GM12878 (cell line): Measurements from ENCODE around the gene PPP1CC. TPM values are rescaled to one million over a fixed set of nuclear protein-coding genes. Genes with fewer than 3 reads are reported as not detected.

Experiments
- BCL11A ChIP-seq: IDR thresholded peaks from 2 replicates; pipeline ENCODE4 v1.6.1; 2011; ENCODE audit warnings: low read depth, low read length
- BCLAF1 ChIP-seq: fragments of 450-650 bp; IDR thresholded peaks from 2 replicates; pipeline ENCODE4 v1.6.1; 2017; ENCODE audit warnings: antibody characterized with exemption, mild to moderate bottlenecking, moderate library complexity
- CEBPB ChIP-seq, 2 experiments: fragments of 150-350 bp in 1 of 2; IDR thresholded peaks; 2 replicates each; pipeline ENCODE4 v1.6.1; 2012 to 2014; ENCODE audit warnings: low read depth in 2 of 2, low read length in 2 of 2, borderline replicate concordance in 1 of 2, inconsistent platforms in 1 of 2
- ESRRA ChIP-seq: IDR thresholded peaks from 2 replicates; pipeline ENCODE4 v1.6.1; 2012; ENCODE audit warnings: mild to moderate bottlenecking, low read length, improper control_type of control experiment
- IKZF1 ChIP-seq: fragments of 450-650 bp; conservative IDR thresholded peaks from 2 replicates; pipeline ENCODE4 v1.6.1; 2017; ENCODE audit warnings: antibody characterized with exemption, mild to moderate bottlenecking
- NFXL1 ChIP-seq: fragments of 450-650 bp; IDR thresholded peaks from 2 replicates; pipeline ENCODE4 v1.6.1; 2017; ENCODE audit warnings: antibody characterized with exemption, mild to moderate bottlenecking, borderline replicate concordance
- NFYB ChIP-seq: IDR thresholded peaks from 2 replicates; pipeline ENCODE4 v1.6.1; 2011; ENCODE audit warnings: low read depth, mild to moderate bottlenecking, low read length, improper control_type of control experiment, moderate library complexity; ENCODE audit not compliant: insufficient read depth
- POU2F2 ChIP-seq: IDR thresholded peaks from 3 replicates; pipeline ENCODE4 v1.6.1; 2011; ENCODE audit warnings: low read depth, mild to moderate bottlenecking, low read length, borderline replicate concordance
- PRDM15 ChIP-seq: fragments of 450-650 bp; formaldehyde crosslinking; IDR thresholded peaks from 2 replicates; pipeline ENCODE4 v1.4.0; 2020; ENCODE audit warnings: mild to moderate bottlenecking, moderate library complexity
- RBBP5 ChIP-seq: fragments of 200-600 bp; sonication (generic); conservative IDR thresholded peaks from 2 replicates; pipeline ENCODE4 v1.6.1; 2016
- SRF ChIP-seq, 2 experiments: IDR thresholded peaks; 2 replicates each; pipeline ENCODE4 v1.6.1; 2011; ENCODE audit warnings: low read depth in 2 of 2, low read length in 2 of 2, mild to moderate bottlenecking in 1 of 2, moderate library complexity in 1 of 2
- ZNF207 ChIP-seq: fragments of 450-650 bp; IDR thresholded peaks from 2 replicates; pipeline ENCODE4 v1.6.1; 2014; ENCODE audit warnings: antibody characterized with exemption, mild to moderate bottlenecking, borderline replicate concordance
- ZZZ3 ChIP-seq: IDR thresholded peaks from 2 replicates; pipeline ENCODE4 v1.6.1; 2011; ENCODE audit warnings: low read depth; ENCODE audit not compliant: control insufficient read depth, insufficient read length
- polyA plus RNA-seq, 11 experiments: library from polyadenylated mRNA; depleted of rRNA in 4 of 11; unstranded in 6 of 11; stranded (reverse) in 5 of 11; fragments of >200 nt; fragmentation: Nextera tagmentation in 4 of 11; fragmentation: Illumina TruSeq in 1 of 11; extraction: Ambion mirVana in 4 of 11; extraction: Trizol in 1 of 11; gene quantifications; 1 replicate in 1 of 11; 2 replicates in 10 of 11; pipeline versions ENCODE4 v1.2.1 to v1.2.3, GENCODE V29; 2011 to 2016; ENCODE audit warnings: inconsistent platforms in 2 of 11, missing spikeins in 2 of 11, low read depth in 1 of 11
- total RNA-seq, 4 experiments: library from RNA; depleted of rRNA in 3 of 4; stranded (reverse); fragments of >200 nt in 3 of 4; fragmentation: Illumina TruSeq in 1 of 4; extraction: Trizol in 1 of 4; gene quantifications; 2 replicates each; pipeline versions ENCODE4 v1.2.1 to v1.2.3, GENCODE V29; 2013 to 2021
- TF ChIP-seq, protein P1 (sequence below): IDR thresholded peaks from 2 replicates; pipeline ENCODE4 v1.6.1; 2012; ENCODE audit warnings: low read depth, low read length, improper control_type of control experiment
- TF ChIP-seq, protein P2 (sequence below): fragments of 450-650 bp; IDR thresholded peaks from 2 replicates; pipeline ENCODE4 v1.6.1; 2017; ENCODE audit warnings: mild to moderate bottlenecking, low read depth, inconsistent platforms; ENCODE audit not compliant: poor library complexity, severe bottlenecking
- TF ChIP-seq, protein P3 (sequence below): IDR thresholded peaks from 2 replicates; pipeline ENCODE4 v1.6.1; 2011; ENCODE audit warnings: mild to moderate bottlenecking, low read depth, low read length, moderate library complexity; ENCODE audit not compliant: insufficient replicate concordance
- TF ChIP-seq, protein P4 (sequence below): fragments of 450-650 bp; IDR thresholded peaks from 2 replicates; pipeline ENCODE4 v1.6.1; 2014; ENCODE audit warnings: mild to moderate bottlenecking

PPP1CC gene
- total and polyA plus RNA-seq, 10 of the 15 experiments (the other 5 are each of a cell fraction or from before 2014, with no cell fraction given): 64.4 to 279 (median 157) TPM

GRCh38 chr12:110684312-110684836 lies 58.3 kb downstream of the PPP1CC start (continued):
- TF ChIP-seq CEBPB (IDR thresholded peaks at IDR 0.05; ENCODE audit: borderline replicate concordance in 1 of 2, low read depth in 2 of 2, low read length in 2 of 2): no peak
- no peak for TF ChIP-seq RBBP5
- TF ChIP-seq BCL11A: no peak
- TF ChIP-seq NFXL1: no peak
- no peak for TF ChIP-seq POU2F2
- 0 out of 2 replicates have a peak, but pooled peaks have one; percentile 8 for TF ChIP-seq NFYB
- TF ChIP-seq ZNF207: no peak
- TF ChIP-seq, protein P1, sequence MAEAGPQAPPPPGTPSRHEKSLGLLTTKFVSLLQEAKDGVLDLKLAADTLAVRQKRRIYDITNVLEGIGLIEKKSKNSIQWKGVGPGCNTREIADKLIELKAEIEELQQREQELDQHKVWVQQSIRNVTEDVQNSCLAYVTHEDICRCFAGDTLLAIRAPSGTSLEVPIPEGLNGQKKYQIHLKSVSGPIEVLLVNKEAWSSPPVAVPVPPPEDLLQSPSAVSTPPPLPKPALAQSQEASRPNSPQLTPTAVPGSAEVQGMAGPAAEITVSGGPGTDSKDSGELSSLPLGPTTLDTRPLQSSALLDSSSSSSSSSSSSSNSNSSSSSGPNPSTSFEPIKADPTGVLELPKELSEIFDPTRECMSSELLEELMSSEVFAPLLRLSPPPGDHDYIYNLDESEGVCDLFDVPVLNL: no peak
- TF ChIP-seq, protein P2, sequence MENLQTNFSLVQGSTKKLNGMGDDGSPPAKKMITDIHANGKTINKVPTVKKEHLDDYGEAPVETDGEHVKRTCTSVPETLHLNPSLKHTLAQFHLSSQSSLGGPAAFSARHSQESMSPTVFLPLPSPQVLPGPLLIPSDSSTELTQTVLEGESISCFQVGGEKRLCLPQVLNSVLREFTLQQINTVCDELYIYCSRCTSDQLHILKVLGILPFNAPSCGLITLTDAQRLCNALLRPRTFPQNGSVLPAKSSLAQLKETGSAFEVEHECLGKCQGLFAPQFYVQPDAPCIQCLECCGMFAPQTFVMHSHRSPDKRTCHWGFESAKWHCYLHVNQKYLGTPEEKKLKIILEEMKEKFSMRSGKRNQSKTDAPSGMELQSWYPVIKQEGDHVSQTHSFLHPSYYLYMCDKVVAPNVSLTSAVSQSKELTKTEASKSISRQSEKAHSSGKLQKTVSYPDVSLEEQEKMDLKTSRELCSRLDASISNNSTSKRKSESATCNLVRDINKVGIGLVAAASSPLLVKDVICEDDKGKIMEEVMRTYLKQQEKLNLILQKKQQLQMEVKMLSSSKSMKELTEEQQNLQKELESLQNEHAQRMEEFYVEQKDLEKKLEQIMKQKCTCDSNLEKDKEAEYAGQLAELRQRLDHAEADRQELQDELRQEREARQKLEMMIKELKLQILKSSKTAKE: no peak
- TF ChIP-seq PRDM15 (CRISPR knock-in tag): no peak
- no peak for TF ChIP-seq ZZZ3
- peak; percentile 60 for TF ChIP-seq IKZF1
- TF ChIP-seq, protein P3, sequence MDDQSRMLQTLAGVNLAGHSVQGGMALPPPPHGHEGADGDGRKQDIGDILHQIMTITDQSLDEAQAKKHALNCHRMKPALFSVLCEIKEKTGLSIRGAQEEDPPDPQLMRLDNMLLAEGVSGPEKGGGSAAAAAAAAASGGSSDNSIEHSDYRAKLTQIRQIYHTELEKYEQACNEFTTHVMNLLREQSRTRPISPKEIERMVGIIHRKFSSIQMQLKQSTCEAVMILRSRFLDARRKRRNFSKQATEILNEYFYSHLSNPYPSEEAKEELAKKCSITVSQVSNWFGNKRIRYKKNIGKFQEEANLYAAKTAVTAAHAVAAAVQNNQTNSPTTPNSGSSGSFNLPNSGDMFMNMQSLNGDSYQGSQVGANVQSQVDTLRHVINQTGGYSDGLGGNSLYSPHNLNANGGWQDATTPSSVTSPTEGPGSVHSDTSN: no peak
- TF ChIP-seq BCLAF1: 0 out of 2 replicates have a peak, but pooled peaks have one; percentile 18
- TF ChIP-seq ESRRA: no peak
- TF ChIP-seq, protein P4, sequence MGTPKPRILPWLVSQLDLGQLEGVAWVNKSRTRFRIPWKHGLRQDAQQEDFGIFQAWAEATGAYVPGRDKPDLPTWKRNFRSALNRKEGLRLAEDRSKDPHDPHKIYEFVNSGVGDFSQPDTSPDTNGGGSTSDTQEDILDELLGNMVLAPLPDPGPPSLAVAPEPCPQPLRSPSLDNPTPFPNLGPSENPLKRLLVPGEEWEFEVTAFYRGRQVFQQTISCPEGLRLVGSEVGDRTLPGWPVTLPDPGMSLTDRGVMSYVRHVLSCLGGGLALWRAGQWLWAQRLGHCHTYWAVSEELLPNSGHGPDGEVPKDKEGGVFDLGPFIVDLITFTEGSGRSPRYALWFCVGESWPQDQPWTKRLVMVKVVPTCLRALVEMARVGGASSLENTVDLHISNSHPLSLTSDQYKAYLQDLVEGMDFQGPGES: no peak
- TF ChIP-seq SRF (IDR thresholded peaks at IDR 0.05; ENCODE audit: low read depth in 2 of 2, low read length in 2 of 2): no peak
